AG09319 (cell line): ENCODE results near the gene CCDC17.

ENCODE experiments used
- DNase-seq: peaks from one replicate; pipeline ENCODE4 v3.0.0-alpha.2; 2010; ENCODE audit warnings: low read depth; ENCODE audit errors: extremely low read depth
- CTCF ChIP-seq: IDR thresholded peaks from 2 replicates; pipeline ENCODE4 v1.5.1; 2011; ENCODE audit warnings: low read depth, mild to moderate bottlenecking, inconsistent platforms, low read length, moderate library complexity

The CCDC17 gene

GRCh38 chr1:45621501-45621836 lies 2.4 kb downstream of the CCDC17 start:
- no peak for TF ChIP-seq CTCF
- no peak for DNase-seq

GRCh38 chr1:45620588-45621500 lies 3.0 kb downstream of the CCDC17 start:
- no peak for DNase-seq
- TF ChIP-seq CTCF, result no peak

- no peak for TF ChIP-seq CTCF
- no peak for DNase-seq
These were observed 4.5 kb downstream of the CCDC17 start for GRCh38 chr1:45619149-45619921.

GRCh38 chr1:45617618-45618017 lies 6.2 kb downstream of the CCDC17 start:
- no peak for DNase-seq
- TF ChIP-seq CTCF, result no peak

GRCh38 chr1:45615885-45616284 lies 8.0 kb downstream of the CCDC17 start:
- DNase-seq, result no peak
- TF ChIP-seq CTCF, result no peak

- no peak for DNase-seq
- no peak for TF ChIP-seq CTCF
These were observed 10.8 kb downstream of the CCDC17 start for GRCh38 chr1:45612941-45613579.
